ENCODE measurements around the gene SGMS1.

Gene SGMS1

GRCh38 chr10:50334273-50334672 lies 289.5 kb downstream of the SGMS1 start:
- TF ChIP-seq FOXP2 (optimal IDR thresholded peaks at IDR 0.05; ENCODE audit: borderline replicate concordance, extremely low read depth, extremely low read length, insufficient read depth) (no peak), POLR2AphosphoS5 (IDR thresholded peaks at IDR 0.05; ENCODE audit: low read depth, low read length) (no peak), REST (IDR thresholded peaks at IDR 0.05; ENCODE audit: insufficient read depth in 1 of 2, low read depth in 2 of 2, low read length in 2 of 2) (no peak), SIN3A (IDR thresholded peaks at IDR 0.05; ENCODE audit: borderline replicate concordance, insufficient read depth, low read length) (no peak), TAF1 (IDR thresholded peaks at IDR 0.05; ENCODE audit: borderline replicate concordance, insufficient read depth, low read length) (no peak)

GRCh38 chr10:50333872-50334271 lies 289.9 kb downstream of the SGMS1 start:
- TF ChIP-seq REST (IDR thresholded peaks at IDR 0.05; ENCODE audit: insufficient read depth in 1 of 2, low read depth in 2 of 2, low read length in 2 of 2) (no peak), TAF1 (IDR thresholded peaks at IDR 0.05; ENCODE audit: borderline replicate concordance, insufficient read depth, low read length) (no peak), POLR2AphosphoS5 (IDR thresholded peaks at IDR 0.05; ENCODE audit: low read depth, low read length) (no peak), FOXP2 (optimal IDR thresholded peaks at IDR 0.05; ENCODE audit: borderline replicate concordance, extremely low read depth, extremely low read length, insufficient read depth) (no peak), SIN3A (IDR thresholded peaks at IDR 0.05; ENCODE audit: borderline replicate concordance, insufficient read depth, low read length) (no peak)

GRCh38 chr10:50332108-50332842 lies 291.5 kb downstream of the SGMS1 start:
- TF ChIP-seq SIN3A (IDR thresholded peaks at IDR 0.05; ENCODE audit: borderline replicate concordance, insufficient read depth, low read length), result no peak
- TF ChIP-seq FOXP2 (optimal IDR thresholded peaks at IDR 0.05; ENCODE audit: borderline replicate concordance, extremely low read depth, extremely low read length, insufficient read depth), result no peak
- TF ChIP-seq REST (IDR thresholded peaks at IDR 0.05; ENCODE audit: insufficient read depth in 1 of 2, low read depth in 2 of 2, low read length in 2 of 2), result no peak
- no peak for TF ChIP-seq POLR2AphosphoS5 (IDR thresholded peaks at IDR 0.05; ENCODE audit: low read depth, low read length)
- TF ChIP-seq TAF1 (IDR thresholded peaks at IDR 0.05; ENCODE audit: borderline replicate concordance, insufficient read depth, low read length), result no peak

- no peak for TF ChIP-seq REST (IDR thresholded peaks at IDR 0.05; ENCODE audit: insufficient read depth in 1 of 2, low read depth in 2 of 2, low read length in 2 of 2)
- TF ChIP-seq SIN3A (IDR thresholded peaks at IDR 0.05; ENCODE audit: borderline replicate concordance, insufficient read depth, low read length), result no peak
- no peak for TF ChIP-seq TAF1 (IDR thresholded peaks at IDR 0.05; ENCODE audit: borderline replicate concordance, insufficient read depth, low read length)
- TF ChIP-seq POLR2AphosphoS5 (IDR thresholded peaks at IDR 0.05; ENCODE audit: low read depth, low read length), result no peak
- no peak for TF ChIP-seq FOXP2 (optimal IDR thresholded peaks at IDR 0.05; ENCODE audit: borderline replicate concordance, extremely low read depth, extremely low read length, insufficient read depth)
Measured at GRCh38 chr10:50331486-50331885, 292.3 kb downstream of the SGMS1 start.
